RPMI7951 (cell line): Measurements from ENCODE around the gene SKIL. TPM values are rescaled to one million over a fixed set of nuclear protein-coding genes. Genes with fewer than 3 reads are reported as not detected.

ENCODE experiments used
- DNase-seq: peaks from one replicate; pipeline ENCODE4 v3.0.0-alpha.2; 2012; ENCODE audit warnings: low read depth
- total RNA-seq: library from RNA; depleted of rRNA; stranded (reverse); fragments of >200 nt; shearing (Covaris generic); gene quantifications from 2 replicates; pipeline ENCODE4 v1.2.3, GENCODE V29; 2014; rRNA removed

The SKIL gene
- total RNA-seq, 1 experiment from 2014 or later = 53.1 TPM

- no peak for DNase-seq
Measured at GRCh38 chr3:170436697-170437096, 79.2 kb downstream of the SKIL start.

- no peak for DNase-seq
Measured at GRCh38 chr3:170437176-170437575, 79.7 kb downstream of the SKIL start.

DNA sequence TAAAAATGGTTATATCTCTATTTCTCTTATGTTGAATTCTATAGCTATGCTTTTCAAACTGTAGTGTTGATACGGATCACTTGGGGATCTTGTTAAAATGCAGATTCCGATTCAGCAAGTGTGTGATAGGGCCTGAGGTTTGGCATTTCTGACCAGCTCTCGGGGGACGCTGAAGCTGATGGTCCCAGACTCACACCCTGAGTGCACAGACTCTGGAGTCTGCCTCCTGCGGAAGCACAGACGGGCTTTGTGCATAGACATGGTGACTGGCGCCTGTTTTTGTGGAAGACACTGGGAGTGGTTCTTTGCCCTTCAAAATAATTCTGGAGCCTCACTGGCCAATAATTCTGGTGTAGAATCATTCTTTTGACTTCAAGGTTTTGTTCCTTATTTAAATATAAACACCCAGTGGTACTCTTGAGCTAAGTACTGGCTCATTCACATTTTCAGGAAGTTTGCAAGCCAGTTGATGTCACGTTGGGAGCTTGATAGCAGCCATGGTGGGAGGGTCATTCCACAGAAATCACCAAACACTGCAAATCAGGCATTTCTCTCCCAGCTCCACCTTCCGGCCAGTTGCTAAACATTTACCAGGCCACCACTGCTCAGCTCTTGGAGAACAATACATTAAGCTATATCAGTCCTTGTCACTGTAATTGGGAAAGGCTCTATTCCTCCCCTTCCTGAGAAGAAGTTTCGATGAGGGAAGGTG is 80.3 kb downstream of the SKIL start:
- peak; percentile 24 for DNase-seq

GRCh38 chr3:170438836-170439235 is 81.3 kb downstream of the SKIL start:
- no peak for DNase-seq

DNA sequence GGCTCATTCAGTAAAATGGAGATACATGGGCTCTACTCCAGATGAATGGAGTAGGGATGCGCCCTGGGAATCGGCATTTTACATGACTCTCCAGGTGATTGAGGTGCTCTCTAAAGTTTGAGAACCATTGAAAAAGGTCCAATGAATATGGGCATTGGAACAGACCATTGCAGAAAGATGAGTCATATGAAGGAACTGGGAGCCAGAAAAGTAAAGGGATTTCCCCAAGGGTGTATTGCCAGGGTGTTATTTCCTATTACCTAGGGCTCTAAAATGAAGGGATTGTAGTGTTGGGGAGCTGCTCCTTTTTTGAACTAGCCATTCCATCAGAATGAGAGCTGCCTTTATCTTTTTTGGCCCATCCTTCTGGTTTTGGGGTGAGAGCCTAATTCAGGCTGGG is 82.8 kb downstream of the SKIL start:
- peak; percentile 77 for DNase-seq

DNA sequence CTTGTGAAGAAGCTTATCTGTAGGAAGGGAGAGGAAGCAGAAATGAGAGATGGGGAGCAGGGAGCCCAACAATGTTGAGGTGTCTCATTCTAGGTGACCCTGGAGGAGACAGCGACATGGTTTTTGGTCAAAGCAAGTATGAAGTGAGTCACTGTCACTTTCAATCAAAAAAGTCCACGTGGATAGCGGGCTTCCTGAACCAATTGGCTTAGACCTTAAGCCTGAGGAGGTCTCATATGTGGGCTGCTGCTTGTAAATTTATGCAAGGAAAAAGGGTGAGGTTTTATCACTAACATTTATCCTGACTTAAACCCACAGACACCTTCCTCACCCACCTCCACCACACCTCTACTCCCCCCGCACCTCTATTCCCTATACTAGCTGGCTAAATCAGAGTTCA is 83.9 kb downstream of the SKIL start:
- DNase-seq = no peak

- DNase-seq = no peak
Measured at GRCh38 chr3:170442947-170443346, 85.4 kb downstream of the SKIL start.

GRCh38 chr3:170443457-170443856 is 85.9 kb downstream of the SKIL start:
- no peak for DNase-seq

Other genes with a start within 250 kb of the SKIL start
- 19.2 and 43.9 TPM in 2 replicates for gene PHC3, start 176.0 kb upstream of the SKIL start, total RNA-seq
- 26.9 and 36.2 TPM in 2 replicates for gene PRKCI, start 135.3 kb upstream of the SKIL start, total RNA-seq
- 32.3 and 34.4 TPM in 2 replicates for gene CLDN11, start 61.2 kb downstream of the SKIL start, total RNA-seq
- gene SLC7A14, start 228.4 kb downstream of the SKIL start, total RNA-seq = 0.12 TPM in 1 of 2 replicates, not detected in the other